MM.1S (cell line): ENCODE results near the gene NPW.
"Not testable (repeated sequence)": the region's sequence is repeated elsewhere in the genome, so short reads cannot be mapped to it uniquely, and the experiment has no call there.

Experiments used
- DNase-seq: peaks from one replicate; pipeline ENCODE4 v3.0.0-alpha.2; 2015
- H2AFZ ChIP-seq: fragments of 300-600 bp; sonication (generic); 2 replicates; pipeline ENCODE4 v1.6.0; 2016; ENCODE audit warnings: antibody characterized with exemption, low read length
- H3F3A ChIP-seq: fragments of 300-600 bp; sonication (generic); 2 replicates; pipeline ENCODE4 v1.6.1; 2016; ENCODE audit warnings: mild to moderate bottlenecking, antibody characterized with exemption, low read length, moderate library complexity, mixed read lengths; ENCODE audit not compliant: insufficient read depth
- H3K27ac ChIP-seq: fragments of 300-600 bp; sonication (generic); 2 replicates; pipeline ENCODE4 v1.5.1; 2016; ENCODE audit warnings: mild to moderate bottlenecking, low read length
- H3K27me3 ChIP-seq: fragments of 300-600 bp; sonication (generic); replicated peaks from 2 replicates; pipeline ENCODE4 v1.6.0; 2016; ENCODE audit warnings: low read length; ENCODE audit not compliant: insufficient read depth
- H3K36me3 ChIP-seq: fragments of 300-600 bp; sonication (generic); replicated peaks from 2 replicates; pipeline ENCODE4 v1.6.1; 2016; ENCODE audit warnings: mild to moderate bottlenecking, low read length, mixed read lengths; ENCODE audit not compliant: insufficient read depth
- H3K4me1 ChIP-seq: fragments of 300-600 bp; sonication (generic); 2 replicates; pipeline ENCODE4 v1.6.1; 2016; ENCODE audit warnings: low read length, mixed read lengths
- H3K4me2 ChIP-seq: fragments of 300-600 bp; sonication (generic); 2 replicates; pipeline ENCODE4 v1.6.0; 2016; ENCODE audit warnings: low read depth, low read length
- H3K4me3 ChIP-seq: fragments of 300-600 bp; sonication (generic); 2 replicates; pipeline ENCODE4 v1.5.1; 2016; ENCODE audit warnings: low read length, mixed read lengths
- H3K79me2 ChIP-seq: fragments of 300-600 bp; sonication (generic); 2 replicates; pipeline ENCODE4 v1.6.1; 2016; ENCODE audit warnings: mixed run types, low read length, mixed read lengths
- H3K9ac ChIP-seq: fragments of 300-600 bp; sonication (generic); 2 replicates; pipeline ENCODE4 v1.6.1; 2016; ENCODE audit warnings: low read length, mixed read lengths
- H3K9me2 ChIP-seq: fragments of 300-600 bp; sonication (generic); replicated peaks from 2 replicates; pipeline ENCODE4 v1.6.1; 2016; ENCODE audit warnings: mild to moderate bottlenecking, low read length, mixed read lengths; ENCODE audit not compliant: insufficient read depth
- H3K9me3 ChIP-seq: fragments of 300-600 bp; sonication (generic); replicated peaks from 2 replicates; pipeline ENCODE4 v1.6.1; 2016; ENCODE audit warnings: mild to moderate bottlenecking, low read length, mixed read lengths; ENCODE audit not compliant: insufficient read depth
- H4K20me1 ChIP-seq: fragments of 300-600 bp; sonication (generic); 2 replicates; pipeline ENCODE4 v1.6.1; 2016; ENCODE audit warnings: mild to moderate bottlenecking, low read length, moderate library complexity, mixed read lengths; ENCODE audit not compliant: insufficient read depth
- EZH2 ChIP-seq: fragments of 300-600 bp; sonication (generic); optimal IDR thresholded peaks from 2 replicates; pipeline ENCODE3; 2017; ENCODE audit warnings: low read depth, mild to moderate bottlenecking, antibody characterized with exemption, low read length, mixed read lengths
- EZH2phosphoT487 ChIP-seq: fragments of 300-600 bp; sonication (generic); IDR thresholded peaks from 2 replicates; pipeline ENCODE4 v1.6.1; 2018; ENCODE audit warnings: antibody characterized with exemption, low read length
- TF ChIP-seq, protein P1 (sequence below): fragments of 300-600 bp; sonication (generic); IDR thresholded peaks from 2 replicates; pipeline ENCODE4 v1.5.1; 2016; ENCODE audit warnings: antibody characterized with exemption, low read length, mixed read lengths

NPW gene

DNA sequence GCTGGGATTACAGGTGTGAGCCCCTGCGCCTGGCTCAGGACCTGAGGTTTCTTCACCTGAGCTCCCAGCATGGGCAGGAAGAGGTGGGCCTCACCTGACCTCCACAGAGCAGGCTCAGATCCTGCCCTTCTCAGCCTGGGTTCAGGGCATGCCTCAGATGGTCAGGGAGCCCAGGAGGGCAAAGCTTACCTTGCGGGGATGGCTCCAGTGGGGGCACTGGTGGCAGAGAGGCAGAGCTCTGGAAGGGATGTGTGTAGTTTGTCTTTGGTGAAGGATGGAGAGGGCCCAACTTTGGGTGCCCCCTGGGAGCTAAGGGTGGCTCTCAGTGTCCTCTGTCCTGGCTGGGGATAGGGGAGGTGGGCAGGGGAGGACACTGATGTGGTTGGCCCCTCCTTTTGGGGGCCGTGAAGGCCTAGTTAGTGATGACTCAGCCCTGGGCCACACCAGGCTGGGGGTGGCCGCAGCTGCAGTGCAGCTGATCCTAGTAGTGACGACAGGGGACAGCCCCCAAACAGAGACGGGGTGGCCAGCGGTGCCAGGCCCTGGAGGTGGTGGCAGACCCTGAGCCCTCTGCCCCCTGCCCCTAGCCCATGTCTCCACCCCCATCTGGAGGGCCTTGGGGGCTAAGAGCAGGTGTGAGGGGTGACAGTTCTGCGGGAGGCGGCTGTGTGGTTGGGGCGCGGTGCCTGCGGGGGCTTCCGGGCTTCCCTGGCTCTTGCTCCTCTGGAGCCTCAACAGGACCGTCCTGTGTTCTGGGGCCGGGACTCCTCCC is 12.9 kb downstream of the NPW start:
- H3F3A ChIP-seq, result no peaks in the 10 kb centered on the region; the same call in 1 of the 2 replicates
- no peak overlapping the region for H3K27ac ChIP-seq
- H4K20me1 ChIP-seq, result no peaks in the 10 kb centered on the region
- H3K9me2 ChIP-seq, result no peaks in the 10 kb centered on the region
- H3K79me2 ChIP-seq, result no peaks in the 10 kb centered on the region
- no peak overlapping the region for H3K9ac ChIP-seq
- no peak overlapping the region for H3K4me2 ChIP-seq
- H3K4me3 ChIP-seq, result no peak overlapping the region
- H3K9me3 ChIP-seq, result no peaks in the 10 kb centered on the region
- TF ChIP-seq EZH2phosphoT487 (no peak), EZH2 (no peak)
- TF ChIP-seq, protein P1, sequence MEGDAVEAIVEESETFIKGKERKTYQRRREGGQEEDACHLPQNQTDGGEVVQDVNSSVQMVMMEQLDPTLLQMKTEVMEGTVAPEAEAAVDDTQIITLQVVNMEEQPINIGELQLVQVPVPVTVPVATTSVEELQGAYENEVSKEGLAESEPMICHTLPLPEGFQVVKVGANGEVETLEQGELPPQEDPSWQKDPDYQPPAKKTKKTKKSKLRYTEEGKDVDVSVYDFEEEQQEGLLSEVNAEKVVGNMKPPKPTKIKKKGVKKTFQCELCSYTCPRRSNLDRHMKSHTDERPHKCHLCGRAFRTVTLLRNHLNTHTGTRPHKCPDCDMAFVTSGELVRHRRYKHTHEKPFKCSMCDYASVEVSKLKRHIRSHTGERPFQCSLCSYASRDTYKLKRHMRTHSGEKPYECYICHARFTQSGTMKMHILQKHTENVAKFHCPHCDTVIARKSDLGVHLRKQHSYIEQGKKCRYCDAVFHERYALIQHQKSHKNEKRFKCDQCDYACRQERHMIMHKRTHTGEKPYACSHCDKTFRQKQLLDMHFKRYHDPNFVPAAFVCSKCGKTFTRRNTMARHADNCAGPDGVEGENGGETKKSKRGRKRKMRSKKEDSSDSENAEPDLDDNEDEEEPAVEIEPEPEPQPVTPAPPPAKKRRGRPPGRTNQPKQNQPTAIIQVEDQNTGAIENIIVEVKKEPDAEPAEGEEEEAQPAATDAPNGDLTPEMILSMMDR, result no peak
- DNase-seq, result no peak
- H2AFZ ChIP-seq, result no peak overlapping the region
- H3K4me1 ChIP-seq, result peaks cover 4% of the 10 kb centered on the region; the same call in 1 of the 2 replicates
- peaks cover 49% of the 10 kb centered on the region for H3K27me3 ChIP-seq
- no peaks in the 10 kb centered on the region for H3K36me3 ChIP-seq

- Histone ChIP-seq H3K27ac (no peak overlapping the region), H3K9ac (no peak overlapping the region), H3K9me3 (no peaks in the 10 kb centered on the region), H3K27me3 (peaks cover 41% of the 10 kb centered on the region), H2AFZ (no peak overlapping the region), H3K79me2 (no peaks in the 10 kb centered on the region), H4K20me1 (no peaks in the 10 kb centered on the region), H3K9me2 (no peaks in the 10 kb centered on the region), H3K4me1 (peaks cover 4% of the 10 kb centered on the region; the same call in 1 of the 2 replicates), H3K4me2 (no peak overlapping the region), H3F3A (no peaks in the 10 kb centered on the region), H3K36me3 (no peaks in the 10 kb centered on the region), H3K4me3 (no peak overlapping the region)
- no peak for DNase-seq
- TF ChIP-seq EZH2, result no peak
These were observed 13.7 kb downstream of the NPW start for GRCh38 chr16:2033057-2033908.

DNA sequence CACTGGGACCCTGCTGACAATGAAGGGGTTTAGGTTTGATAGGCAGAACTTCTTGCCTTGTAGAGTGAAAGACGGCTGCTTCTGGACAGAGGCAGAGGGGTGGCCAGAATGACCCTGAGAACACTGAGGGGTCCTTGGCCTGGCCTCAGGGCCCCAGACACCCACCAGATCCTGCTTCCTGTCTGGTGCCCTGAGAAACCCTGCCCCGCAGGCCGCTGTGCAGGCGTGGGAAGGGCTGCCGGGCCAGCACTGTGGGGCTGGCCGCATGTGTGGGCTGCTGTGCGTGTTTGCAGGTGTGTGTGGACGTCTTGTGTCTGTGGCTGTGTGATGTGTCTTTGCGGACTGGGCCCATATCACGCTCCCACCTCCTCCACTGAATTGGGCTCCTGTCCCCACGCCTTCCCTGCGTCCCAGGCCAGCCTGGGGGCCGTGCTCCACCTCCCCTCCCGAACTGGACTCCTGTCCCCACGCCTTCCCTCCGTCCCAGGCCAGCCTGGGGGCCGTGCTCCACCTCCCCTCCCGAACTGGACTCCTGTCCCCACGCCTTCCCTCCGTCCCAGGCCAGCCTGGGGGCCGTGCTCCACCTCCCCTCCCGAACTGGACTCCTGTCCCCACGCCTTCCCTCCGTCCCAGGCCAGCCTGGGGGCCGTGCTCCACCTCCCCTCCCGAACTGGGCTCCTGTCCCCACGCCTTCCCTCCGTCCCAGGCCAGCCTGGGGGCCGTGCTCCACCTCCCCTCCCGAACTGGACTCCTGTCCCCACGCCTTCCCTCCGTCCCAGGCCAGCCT is 14.5 kb downstream of the NPW start:
- not testable (repeated sequence) for H3K4me3 ChIP-seq, H3K9me2 ChIP-seq, H3K9ac ChIP-seq, H2AFZ ChIP-seq, H3F3A ChIP-seq, H4K20me1 ChIP-seq, DNase-seq, H3K27ac ChIP-seq, H3K36me3 ChIP-seq, H3K79me2 ChIP-seq, H3K9me3 ChIP-seq, H3K4me1 ChIP-seq, H3K4me2 ChIP-seq
- H3K27me3 ChIP-seq, result peaks cover 33% of the 10 kb centered on the region

DNA sequence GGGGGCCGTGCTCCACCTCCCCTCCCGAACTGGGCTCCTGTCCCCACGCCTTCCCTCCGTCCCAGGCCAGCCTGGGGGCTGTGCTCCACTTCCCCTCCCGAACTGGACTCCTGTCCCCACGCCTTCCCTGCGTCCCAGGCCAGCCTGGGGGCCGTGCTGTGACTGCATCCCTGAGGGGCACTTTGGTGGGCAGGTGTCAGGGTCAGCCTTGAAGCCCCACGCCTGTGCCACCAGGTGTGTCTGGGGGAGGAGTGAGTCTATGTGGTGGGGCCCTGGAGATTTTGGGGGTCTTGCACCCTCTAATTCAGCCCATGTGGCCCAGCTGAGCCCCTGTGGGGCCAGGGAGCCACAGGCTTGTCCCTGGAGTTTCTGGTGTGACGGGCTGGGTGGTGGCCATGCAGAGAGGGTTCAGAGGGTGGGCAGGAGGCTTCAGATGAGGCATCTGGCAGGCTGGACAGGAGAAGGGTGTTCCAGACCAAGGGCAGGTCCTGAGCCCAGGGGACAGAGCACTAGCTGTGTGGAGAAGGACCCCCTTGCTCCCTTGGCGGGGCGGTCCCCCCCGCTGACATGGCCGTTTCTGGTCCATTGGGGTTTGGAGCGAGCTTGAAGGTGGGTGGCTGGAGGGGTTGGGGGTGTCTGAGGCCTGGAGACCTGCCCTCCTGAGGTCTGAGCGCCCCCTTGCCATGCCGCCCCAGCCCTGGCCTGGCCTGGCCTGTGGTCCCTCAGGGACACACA is 15.3 kb downstream of the NPW start:
- no peaks in the 10 kb centered on the region for H3K9me2 ChIP-seq
- H3K4me2 ChIP-seq, result no peak overlapping the region
- no peak for DNase-seq

More for the DNA sequence above, 15.3 kb downstream of the NPW start:
- Histone ChIP-seq H3K79me2 (no peaks in the 10 kb centered on the region), H3K9ac (no peak overlapping the region), H3K36me3 (no peaks in the 10 kb centered on the region), H3K4me3 (no peak overlapping the region), H3K27me3 (peaks cover 26% of the 10 kb centered on the region), H3K9me3 (no peaks in the 10 kb centered on the region), H4K20me1 (no peaks in the 10 kb centered on the region), H3F3A (no peaks in the 10 kb centered on the region), H2AFZ (no peak overlapping the region), H3K4me1 (peaks cover 4% of the 10 kb centered on the region; the same call in 1 of the 2 replicates), H3K27ac (no peak overlapping the region)
- TF ChIP-seq EZH2phosphoT487 (no peak), EZH2 (no peak)
- TF ChIP-seq, protein P1, result no peak
